Measurements from ENCODE around the gene SERPINA5. TPM values are rescaled to one million over a fixed set of nuclear protein-coding genes. Genes with fewer than 3 reads are reported as not detected.

SERPINA5 gene
- polyA plus RNA-seq, 3 donors: 13.2 to 15.2 (median 13.3) TPM

DNA sequence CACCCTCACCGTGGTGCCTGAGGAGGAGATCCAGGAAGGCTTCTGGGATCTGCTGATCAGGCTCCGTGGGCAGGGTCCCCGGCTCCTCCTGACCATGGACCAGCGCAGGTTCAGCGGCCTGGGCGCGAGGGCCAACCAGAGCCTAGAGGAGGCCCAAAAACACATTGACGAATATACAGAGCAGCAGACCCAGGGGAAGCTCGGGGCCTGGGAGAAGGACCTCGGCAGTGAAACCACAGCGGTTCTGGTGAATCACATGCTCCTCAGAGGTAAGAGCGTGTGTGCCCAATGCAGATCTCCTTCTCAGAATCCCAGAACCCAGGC is 60.4 kb downstream of the SERPINA5 start:
- no peak for DNase-seq (ENCODE audit: low read depth in 3 of 3, low spot score in 2 of 3)

Other genes with a start within 250 kb of the SERPINA5 start
- gene SERPINA2, start 214.7 kb upstream of the SERPINA5 start, polyA plus RNA-seq (ENCODE audit: insufficient read length in 3 of 3): not detected
- 100 to 1,000 TPM in 2 of 3 donors, 10 to 100 TPM in 1; 65.0 to 106 (median 101) TPM for gene SERPINA1, start 192.8 kb upstream of the SERPINA5 start, polyA plus RNA-seq (ENCODE audit: insufficient read length in 3 of 3)
- not detected for gene SERPINA11, start 128.6 kb upstream of the SERPINA5 start, polyA plus RNA-seq (ENCODE audit: insufficient read length in 3 of 3)
- not detected for gene SERPINA9, start 105.2 kb upstream of the SERPINA5 start, polyA plus RNA-seq (ENCODE audit: insufficient read length in 3 of 3)
- under 1 TPM; 0.23 to 0.39 (median 0.29) TPM for gene SERPINA12, start 72.0 kb upstream of the SERPINA5 start, polyA plus RNA-seq (ENCODE audit: insufficient read length in 3 of 3)
- gene SERPINA4, start 20.0 kb upstream of the SERPINA5 start, polyA plus RNA-seq (ENCODE audit: insufficient read length in 3 of 3): 1 to 10 TPM in 2 of 3 donors, under 1 TPM in 1; 1.00 to 1.6 (median 1.5) TPM
- under 1 TPM; 0.14 to 0.40 (median 0.19) TPM for gene SERPINA3, start 31.0 kb downstream of the SERPINA5 start, polyA plus RNA-seq (ENCODE audit: insufficient read length in 3 of 3)
- not detected for gene GSC, start 188.7 kb downstream of the SERPINA5 start, polyA plus RNA-seq (ENCODE audit: insufficient read length in 3 of 3)